Heart left ventricle (tissue), 16 donors: ENCODE data around the gene CDK8. TPM values are rescaled to one million over a fixed set of nuclear protein-coding genes. Genes with fewer than 3 reads are reported as not detected.

Experiments used
- ATAC-seq, 4 donors: fragments of 200-7000 bp; cut with Tn5 transposase; one replicate each; pipeline ENCODE4 v1.9.1; 2020 to 2022; ENCODE audit warnings: moderate library complexity in 4 of 4, mild to moderate bottlenecking in 3 of 4, moderate number of reproducible peaks in 1 of 4
- DNase-seq, 5 donors: peaks; one replicate each; pipeline ENCODE4 v3.0.0-alpha.2; 2020
- H3K27ac ChIP-seq, 12 donors: fragments of 200-600 bp; sonication (generic) in 4 of 12; one replicate each; pipeline versions ENCODE4 v1.5.0 to v1.8.0; 2016 to 2022; ENCODE audit warnings: mild to moderate bottlenecking in 2 of 12
- H3K27me3 ChIP-seq, 9 donors: fragments of 200-600 bp; sonication (generic) in 2 of 9; one replicate each; pipeline versions ENCODE4 v1.5.1 to v1.8.0; 2016 to 2022; ENCODE audit warnings: mild to moderate bottlenecking in 3 of 9
- H3K36me3 ChIP-seq, 9 donors: fragments of 200-600 bp; sonication (generic) in 2 of 9; one replicate each; pipeline versions ENCODE4 v1.5.0 to v1.8.0; 2018 to 2022; ENCODE audit warnings: mild to moderate bottlenecking in 2 of 9
- H3K4me1 ChIP-seq, 12 donors: fragments of 200-600 bp; sonication (generic) in 4 of 12; one replicate each; pipeline versions ENCODE4 v1.5.0 to v1.8.0; 2016 to 2022; ENCODE audit warnings: mild to moderate bottlenecking in 3 of 12
- H3K4me3 ChIP-seq, 12 donors: fragments of 200-600 bp; sonication (generic) in 4 of 12; one replicate each; pipeline versions ENCODE4 v1.5.0 to v1.8.0; 2017 to 2022; ENCODE audit warnings: mild to moderate bottlenecking in 9 of 12, moderate library complexity in 4 of 12
- H3K9me3 ChIP-seq, 12 donors: fragments of 200-600 bp; sonication (generic) in 4 of 12; one replicate each; pipeline versions ENCODE4 v1.5.0 to v1.8.0; 2016 to 2022; ENCODE audit warnings: mild to moderate bottlenecking in 1 of 12
- POLR2A ChIP-seq, 2 donors: fragments of 450-650 bp; IDR thresholded peaks; one replicate each; pipeline ENCODE4 v1.6.1; 2017; ENCODE audit warnings: antibody characterized with exemption in 2 of 2, mild to moderate bottlenecking in 2 of 2, moderate library complexity in 2 of 2
- WGBS, 4 donors: extraction: QIAGEN DNeasy Blood & Tissue Kit in 2 of 4; methylation state at CpG; one replicate each; pipeline versions ENCODE4 v1.1.5 to v1.1.7; 2013 to 2018; 5-methylcytosine and 5-hydroxymethylcytosine counted together
- intact Hi-C, 10 donors: fragments of 100-400 bp; cut with DNase I; formaldehyde crosslinking; loops; one replicate each; pipeline versions ENCODE4 v1.11.1 to v1.14.2; 2022
- polyA plus RNA-seq, 2 donors: library from polyadenylated mRNA; stranded (reverse); fragments of 200-250 nt; gene quantifications; one replicate each; pipeline ENCODE4 v1.2.3, GENCODE V29; 2013
- total RNA-seq, 9 donors: library from RNA; depleted of rRNA in 2 of 9; stranded (reverse); fragments of >200 nt in 2 of 9; fragmentation: NEBNext Ultra II Directional in 3 of 9; extraction: Animal tissue kit (Norgen Biotek cat#: 25700) in 3 of 9; gene quantifications; one replicate each; pipeline versions ENCODE4 v1.1.0 to v1.2.4, GENCODE V29; 2016 to 2023
- TF ChIP-seq, protein P1 (sequence below), 12 donors: fragments of 200-600 bp; sonication (generic) in 4 of 12; IDR thresholded peaks; one replicate each; pipeline versions ENCODE4 v1.5.0 to v1.8.0; 2018 to 2022; ENCODE audit warnings: antibody characterized with exemption in 12 of 12, mild to moderate bottlenecking in 5 of 12
- donor health status: ischemic (EF 13 %, LVEDD 7.1; RV severe dilation, severe dysfunction).
- donor health status: healthy with polysubstance abuse.
- donor health status: DM: no; HTN: yes; CAD: no.
- donor health status: DM: no; HTN: no; CAD: no.
- donor health status: ischemic (EF 25% LVEDD 6.9; RV normal size, moderate dysfunction).
- donor health status: ischemic (EF 25% LVEDD 5.7; RV mildly dilated, moderate dysfunction).
- donor health status: healthy.
- donor health status: DM: yes; HTN: yes; CAD: no.
- donor health status: ischemic (EF 35%, LVEDD 5.7; RV mildly dilated, moderate dysfunction).
- donor health status: nonischemic (EF 11% LVEDD 7.7; RV severe dilation, severe dysfunction).
- donor health status: DM: yes; HTN: yes; CAD: no.
- donor health status: PGD.
- donor health status: ischemic (EF 29% LVEDD 5.4; RV normal size, mild dysfunction).
- donor health status: nonischemic (EF 23%, LVEDD 6.1; RV moderate dilation, normal function).

Gene CDK8
- total and polyA plus RNA-seq, 11 donors: 5.3 to 12.4 (median 9.9) TPM

- Histone ChIP-seq H3K4me3 (no peak overlapping the region), H3K4me1 (peaks cover 0 to 23% (median 2%) of the 10 kb centered on the region in 12 donors), H3K27ac (peak overlapping the region in 1 of 12 donors; percentile 63), H3K36me3 (no peaks in the 10 kb centered on the region), H3K27me3 (no peaks in the 10 kb centered on the region), H3K9me3 (no peaks in the 10 kb centered on the region)
- TF ChIP-seq POLR2A (IDR thresholded peaks at IDR 0.05): no peak
- TF ChIP-seq, protein P1, sequence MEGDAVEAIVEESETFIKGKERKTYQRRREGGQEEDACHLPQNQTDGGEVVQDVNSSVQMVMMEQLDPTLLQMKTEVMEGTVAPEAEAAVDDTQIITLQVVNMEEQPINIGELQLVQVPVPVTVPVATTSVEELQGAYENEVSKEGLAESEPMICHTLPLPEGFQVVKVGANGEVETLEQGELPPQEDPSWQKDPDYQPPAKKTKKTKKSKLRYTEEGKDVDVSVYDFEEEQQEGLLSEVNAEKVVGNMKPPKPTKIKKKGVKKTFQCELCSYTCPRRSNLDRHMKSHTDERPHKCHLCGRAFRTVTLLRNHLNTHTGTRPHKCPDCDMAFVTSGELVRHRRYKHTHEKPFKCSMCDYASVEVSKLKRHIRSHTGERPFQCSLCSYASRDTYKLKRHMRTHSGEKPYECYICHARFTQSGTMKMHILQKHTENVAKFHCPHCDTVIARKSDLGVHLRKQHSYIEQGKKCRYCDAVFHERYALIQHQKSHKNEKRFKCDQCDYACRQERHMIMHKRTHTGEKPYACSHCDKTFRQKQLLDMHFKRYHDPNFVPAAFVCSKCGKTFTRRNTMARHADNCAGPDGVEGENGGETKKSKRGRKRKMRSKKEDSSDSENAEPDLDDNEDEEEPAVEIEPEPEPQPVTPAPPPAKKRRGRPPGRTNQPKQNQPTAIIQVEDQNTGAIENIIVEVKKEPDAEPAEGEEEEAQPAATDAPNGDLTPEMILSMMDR (IDR thresholded peaks at IDR 0.05): no peak
- WGBS, 4 donors: 76 to 85% (median 83%) methylated on average over 4 of the region's 4 CpGs
- DNase-seq (no peak), ATAC-seq (no peak)
- intact Hi-C loops: no loop called here
These were observed 166.5 kb downstream of the CDK8 start for GRCh38 chr13:26420282-26420960.

- TF ChIP-seq POLR2A (IDR thresholded peaks at IDR 0.05): no peak
- TF ChIP-seq, protein P1 (IDR thresholded peaks at IDR 0.05): no peak
- intact Hi-C loops: no loop called here
- 92 to 97% (median 93%) methylated on average over 7 of the region's 7 CpGs for WGBS, 4 donors
These were observed 168.1 kb downstream of the CDK8 start for GRCh38 chr13:26422036-26422435.

GRCh38 chr13:26423629-26424028, 169.7 kb downstream of the CDK8 start:
- Histone ChIP-seq H3K4me3 (no peak overlapping the region), H3K27ac (peak overlapping the region in 10 of 12 donors; percentile 24 to 86 (median 66)), H3K4me1 (peaks cover 0 to 32% (median 2%) of the 10 kb centered on the region in 12 donors), H3K9me3 (no peaks in the 10 kb centered on the region), H3K27me3 (no peaks in the 10 kb centered on the region), H3K36me3 (no peaks in the 10 kb centered on the region)
- TF ChIP-seq, protein P1 (IDR thresholded peaks at IDR 0.05): no peak
- TF ChIP-seq POLR2A (IDR thresholded peaks at IDR 0.05): no peak
- ATAC-seq: peak; percentile 77 to 92 (median 82)
- intact Hi-C loops: no loop called here
- peak in 4 of 5 donors; percentile 17 to 63 (median 33) for DNase-seq
- 43 to 48% (median 43%) methylated on average over 3 of the region's 3 CpGs for WGBS, 4 donors

More at GRCh38 chr13:26422036-26422435, 168.1 kb downstream of the CDK8 start:
- Histone ChIP-seq H3K4me3 (no peak overlapping the region), H3K27me3 (no peaks in the 10 kb centered on the region), H3K36me3 (no peaks in the 10 kb centered on the region), H3K4me1 (peaks cover 0 to 32% (median 2%) of the 10 kb centered on the region in 12 donors), H3K27ac (no peak overlapping the region), H3K9me3 (no peaks in the 10 kb centered on the region)
- ATAC-seq: no peak
- no peak for DNase-seq

DNA sequence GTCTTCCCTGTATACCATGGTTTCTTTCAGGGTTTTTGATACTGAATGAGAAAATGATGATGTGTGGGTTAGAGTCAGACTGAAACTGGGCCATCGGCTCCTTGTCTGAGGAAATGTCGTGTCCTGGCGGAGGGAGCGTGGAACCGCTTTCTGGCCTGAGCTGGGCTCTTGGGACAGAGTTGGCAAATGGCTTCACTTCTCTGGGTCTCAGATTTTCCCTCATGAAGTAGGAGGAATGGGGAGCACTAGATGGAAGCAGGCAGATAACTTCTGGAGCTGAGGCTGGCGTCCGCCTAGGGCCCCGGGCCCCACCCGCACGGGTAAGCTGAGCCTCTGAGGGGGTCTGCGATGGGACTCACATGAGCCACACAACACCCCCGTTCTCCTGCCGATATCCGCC, 170.3 kb downstream of the CDK8 start:
- Histone ChIP-seq H3K9me3 (no peaks in the 10 kb centered on the region), H3K27ac (peak overlapping the region in 11 of 12 donors; percentile 24 to 86 (median 66)), H3K27me3 (no peaks in the 10 kb centered on the region), H3K4me3 (no peak overlapping the region), H3K36me3 (no peaks in the 10 kb centered on the region), H3K4me1 (peaks cover 0 to 32% (median 2%) of the 10 kb centered on the region in 12 donors)
- ATAC-seq (peak; percentile 30 to 60 (median 44)), DNase-seq (peak in 4 of 5 donors; percentile 26 to 44 (median 39))
- intact Hi-C loops: no loop called here
- TF ChIP-seq POLR2A (IDR thresholded peaks at IDR 0.05): no peak
- TF ChIP-seq, protein P1 (IDR thresholded peaks at IDR 0.05): no peak
- WGBS, 4 donors: 76 to 82% (median 77%) methylated on average over 14 of the region's 14 CpGs
